H54 (cell line): Measurements from ENCODE around the gene GRIK4.

Experiments used
- DNase-seq: peaks from one replicate; pipeline ENCODE4 v3.0.0; 2011; ENCODE audit warnings: low spot score, mixed read lengths; ENCODE audit not compliant: insufficient read length
- FAIRE-seq: peaks from 3 replicates; lab custom pipeline; 2011; peaks lifted over from hg19 to GRCh38; lab: Jason Lieb, UNC
- POLR2A ChIP-seq: IDR thresholded peaks from 2 replicates; pipeline ENCODE4 v1.6.1; 2011; ENCODE audit warnings: low read depth, mild to moderate bottlenecking, low read length

GRIK4 gene

DNA sequence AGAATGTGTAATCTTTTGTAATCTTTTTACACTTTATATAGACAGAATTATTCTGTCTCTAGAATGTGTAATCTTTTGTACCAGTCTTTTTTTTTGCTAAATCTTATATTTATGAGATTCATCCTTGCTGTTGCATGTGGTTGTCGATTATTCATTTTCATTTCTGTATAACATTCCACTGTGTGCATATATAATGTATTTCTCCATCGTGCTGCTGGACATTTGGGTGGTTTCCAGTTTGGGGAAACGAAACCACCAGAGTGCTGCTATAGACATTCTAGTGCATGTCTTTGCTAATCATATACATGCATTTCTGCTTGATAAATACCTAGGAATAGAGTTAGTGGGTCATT lies 146.5 kb downstream of the GRIK4 start:
- FAIRE-seq = no peak

DNA sequence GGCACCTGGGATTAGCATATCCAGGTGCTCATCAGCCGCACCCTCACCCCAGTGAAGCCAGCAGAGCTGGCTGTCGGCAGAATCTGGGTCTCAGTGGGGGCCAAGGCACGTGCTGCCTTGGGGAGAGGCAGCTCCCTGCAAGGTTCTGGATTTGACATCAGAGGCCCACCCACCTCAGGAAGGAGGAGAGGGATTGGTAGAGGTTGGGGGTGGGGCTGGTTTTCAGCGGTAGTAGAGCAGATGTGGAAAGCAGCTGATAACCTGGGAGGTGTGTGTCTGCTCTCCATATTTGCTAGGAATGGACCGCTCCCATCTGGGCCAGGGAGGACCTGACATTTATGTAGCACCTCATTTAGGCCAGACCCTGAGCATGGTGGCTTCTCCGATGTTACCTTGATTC lies 147.5 kb downstream of the GRIK4 start:
- no peak for FAIRE-seq

More for the DNA sequence above, 146.5 kb downstream of the GRIK4 start:
- DNase-seq = no peak
- no peak for TF ChIP-seq POLR2A

DNA sequence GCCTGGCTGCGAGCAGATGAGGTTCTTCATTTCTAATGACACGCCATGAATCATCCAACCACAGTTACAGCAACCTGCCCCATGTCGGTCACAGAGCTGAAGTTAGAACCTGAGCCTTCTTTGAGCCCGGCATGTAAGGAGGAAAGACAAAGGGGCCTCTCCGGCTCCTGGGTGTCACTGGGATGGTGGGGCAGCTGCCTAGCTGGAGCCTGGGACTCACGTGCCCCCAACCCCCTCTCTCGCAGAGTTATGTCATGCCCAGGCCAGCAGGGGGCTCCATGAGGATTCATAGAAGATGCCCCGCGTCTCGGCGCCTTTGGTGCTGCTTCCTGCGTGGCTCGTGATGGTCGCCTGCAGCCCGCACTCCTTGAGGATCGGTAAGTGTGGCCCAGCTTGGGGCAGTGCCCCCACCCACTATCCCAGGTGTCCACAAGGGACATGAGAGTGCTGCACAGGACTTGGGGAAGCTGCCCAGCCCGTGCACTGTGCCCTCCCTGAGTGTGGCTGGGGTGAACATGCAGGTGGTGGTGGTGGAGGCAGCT lies 148.5 kb downstream of the GRIK4 start:
- no peak for FAIRE-seq
- no peak for TF ChIP-seq POLR2A
- peak; percentile 4 for DNase-seq

More for the DNA sequence above, 147.5 kb downstream of the GRIK4 start:
- no peak for DNase-seq
- TF ChIP-seq POLR2A = no peak

DNA sequence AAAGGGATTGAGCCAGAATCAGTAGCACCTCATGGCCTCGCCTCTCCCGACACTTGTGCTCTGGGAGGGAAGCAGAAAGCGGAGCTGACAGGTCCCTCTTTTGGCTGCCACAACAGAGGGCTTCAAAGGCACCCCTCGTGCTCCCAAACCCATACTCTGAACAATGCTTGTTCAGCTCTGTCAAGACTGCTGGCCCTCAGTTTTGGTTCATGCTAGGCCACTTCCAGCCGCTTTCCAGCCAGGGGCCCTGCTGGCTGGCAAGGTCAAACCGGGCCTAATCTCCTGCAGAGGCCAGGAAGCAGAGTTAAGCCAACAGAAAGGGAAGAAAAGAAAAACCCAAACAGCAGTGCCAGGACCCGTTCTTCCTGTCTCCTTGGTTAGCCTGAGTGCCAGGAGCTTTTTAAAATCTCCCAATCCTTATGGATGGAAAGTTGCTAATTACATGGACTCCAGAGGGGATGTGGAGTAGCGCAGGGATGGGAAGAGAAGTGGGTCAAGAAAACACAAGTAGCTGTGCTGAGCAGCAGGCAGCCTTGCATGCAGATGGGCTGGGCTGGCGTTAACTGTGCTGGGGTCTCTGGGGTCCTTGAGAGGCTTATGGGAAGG lies 150.6 kb downstream of the GRIK4 start:
- no peak for TF ChIP-seq POLR2A
- no peak for FAIRE-seq

DNA sequence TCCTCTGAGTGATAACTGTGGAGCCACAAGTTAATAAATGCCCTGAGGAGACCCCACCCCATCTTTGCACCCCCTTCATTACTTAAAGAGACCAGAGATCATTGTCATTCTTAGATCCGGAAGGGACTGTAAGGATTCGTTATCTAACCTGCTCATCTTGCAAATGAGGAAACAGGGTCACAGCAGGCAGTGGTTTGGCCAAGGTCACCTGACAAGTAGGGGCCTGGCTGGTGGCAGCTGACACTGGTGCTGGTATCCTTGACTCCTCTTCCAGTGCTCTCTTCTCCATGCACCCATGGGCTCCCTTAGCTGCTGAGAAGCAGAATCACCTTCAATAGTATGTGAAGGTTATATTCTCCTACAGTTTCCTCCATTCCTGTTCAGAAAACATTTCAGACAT lies 151.6 kb downstream of the GRIK4 start:
- DNase-seq (no peak), FAIRE-seq (no peak)
- no peak for TF ChIP-seq POLR2A

More for the DNA sequence above, 150.6 kb downstream of the GRIK4 start:
- DNase-seq = no peak

DNA sequence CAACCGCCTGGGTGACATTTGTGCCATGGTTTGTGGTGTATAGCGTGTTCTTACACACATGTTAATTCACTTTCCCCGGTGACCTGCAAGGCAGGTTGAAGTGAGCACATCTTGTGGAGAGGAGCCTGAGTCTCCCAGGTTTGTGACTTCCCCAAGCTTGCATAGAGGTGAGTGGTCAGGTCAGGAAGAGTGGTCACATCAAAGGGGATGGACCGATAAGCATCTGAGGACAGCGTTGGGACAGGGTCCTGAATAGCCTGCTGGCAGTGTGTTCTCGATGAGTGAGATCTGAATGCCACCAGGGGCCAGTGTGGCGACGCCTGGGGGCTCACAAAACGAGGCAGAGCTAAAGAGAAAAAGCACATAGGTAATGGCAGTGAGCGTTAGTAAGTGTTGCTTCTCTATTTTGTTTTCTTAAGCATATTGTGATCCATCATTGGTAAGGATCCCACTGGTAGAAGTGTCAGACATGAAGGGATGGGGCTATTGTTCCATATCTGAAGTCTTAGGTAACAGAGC lies 154.6 kb downstream of the GRIK4 start:
- FAIRE-seq (no peak), DNase-seq (no peak)
- no peak for TF ChIP-seq POLR2A

DNA sequence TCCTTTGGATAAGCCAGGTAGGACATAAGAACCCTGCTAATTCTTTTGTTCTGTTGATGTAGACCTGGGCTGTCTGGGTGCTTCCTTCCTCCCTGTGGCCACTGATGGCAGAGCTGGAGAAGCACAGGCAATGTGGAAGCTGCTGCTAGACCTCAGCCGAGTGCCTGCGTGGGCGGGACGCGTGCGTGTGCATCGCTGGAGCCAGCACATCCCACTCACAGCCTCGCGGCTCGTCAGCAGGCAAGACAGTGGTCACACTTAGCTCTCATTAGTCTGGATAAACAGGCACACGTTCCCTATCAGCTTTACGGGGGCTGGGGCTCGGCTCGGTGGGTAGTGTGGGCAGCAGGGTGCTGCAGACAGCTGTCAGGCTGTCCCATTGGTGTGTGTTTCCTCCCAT lies 155.7 kb downstream of the GRIK4 start:
- no peak for TF ChIP-seq POLR2A
- DNase-seq (no peak), FAIRE-seq (no peak)

DNA sequence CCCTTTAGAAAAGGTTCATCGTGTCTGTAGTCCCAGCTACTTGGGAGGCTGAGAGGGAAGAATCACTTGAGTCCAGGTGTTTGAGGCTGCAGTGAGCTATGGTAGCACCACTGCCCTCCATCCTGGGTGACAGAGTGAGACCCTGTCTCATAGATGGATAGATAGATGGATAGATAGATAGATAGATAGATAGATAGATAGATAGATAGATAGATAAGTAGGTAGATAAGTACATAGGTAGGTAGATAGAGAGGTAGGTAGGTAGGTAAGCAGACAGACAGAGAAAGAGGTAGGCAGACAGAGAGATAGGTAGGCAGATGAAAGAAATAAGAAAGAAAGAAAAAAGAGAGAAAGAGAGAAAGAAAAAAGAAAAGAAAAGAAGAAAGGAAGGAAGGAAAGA lies 156.4 kb downstream of the GRIK4 start:
- FAIRE-seq (no peak), DNase-seq (no peak)
- no peak for TF ChIP-seq POLR2A

DNA sequence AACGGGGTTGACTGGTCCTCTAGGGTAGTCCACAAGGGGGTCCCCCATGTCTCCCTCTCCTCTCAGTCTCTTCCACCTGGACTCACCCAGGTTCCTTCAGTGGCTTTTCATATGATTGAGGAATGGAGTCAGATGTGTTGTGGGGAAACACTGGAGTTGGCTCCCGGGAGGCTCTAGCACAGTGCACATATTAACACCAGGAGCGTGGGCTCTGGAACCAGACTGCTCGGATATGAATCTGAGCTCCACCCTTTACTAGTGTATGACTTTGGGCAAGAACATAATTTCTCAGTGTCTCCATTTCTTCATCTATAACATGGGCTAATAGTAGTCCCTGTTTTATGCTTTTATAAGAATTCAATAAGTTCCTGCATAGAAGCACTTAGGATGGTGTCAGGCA lies 157.0 kb downstream of the GRIK4 start:
- FAIRE-seq = no peak
- DNase-seq = no peak
- TF ChIP-seq POLR2A = no peak

DNA sequence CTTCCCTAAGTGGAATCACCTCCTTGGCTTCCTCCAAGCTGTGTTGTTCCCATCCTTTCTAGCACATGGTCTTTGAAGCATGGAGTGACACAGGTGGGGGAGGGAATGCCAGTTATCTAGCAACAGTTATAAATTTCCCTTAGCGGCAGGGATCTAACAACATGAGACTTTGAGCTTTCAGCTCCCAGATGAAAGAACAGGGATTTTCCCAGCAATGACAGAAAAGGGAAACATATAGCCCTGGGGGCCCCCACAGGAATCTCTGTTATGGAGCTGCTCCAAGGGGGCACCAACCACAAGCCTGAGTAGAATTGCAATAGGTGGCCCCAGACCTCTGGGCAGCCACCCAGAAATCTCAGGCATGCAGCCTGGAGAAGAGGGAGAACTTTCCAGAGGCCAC lies 163.0 kb downstream of the GRIK4 start:
- no peak for TF ChIP-seq POLR2A
- DNase-seq (no peak), FAIRE-seq (no peak)

DNA sequence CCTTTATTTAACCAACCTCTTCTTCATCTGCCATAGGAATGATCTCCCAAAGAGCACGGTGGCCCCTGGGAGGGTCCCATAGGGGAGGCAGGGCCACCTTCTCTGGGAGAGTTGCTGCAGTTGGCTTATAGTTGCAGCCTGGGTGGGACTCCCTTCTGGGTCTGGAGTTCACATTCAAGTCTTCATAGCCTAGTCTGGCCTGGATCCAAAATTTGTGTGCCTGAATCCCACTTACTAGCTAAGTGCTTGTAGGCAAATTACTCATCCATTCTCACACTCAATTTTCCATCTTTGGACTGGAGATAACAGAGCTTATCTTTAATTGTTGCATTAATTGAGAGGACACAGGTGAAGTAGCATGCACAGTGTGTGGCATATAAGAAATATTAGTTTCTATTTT lies 163.6 kb downstream of the GRIK4 start:
- no peak for TF ChIP-seq POLR2A
- no peak for FAIRE-seq
- no peak for DNase-seq

DNA sequence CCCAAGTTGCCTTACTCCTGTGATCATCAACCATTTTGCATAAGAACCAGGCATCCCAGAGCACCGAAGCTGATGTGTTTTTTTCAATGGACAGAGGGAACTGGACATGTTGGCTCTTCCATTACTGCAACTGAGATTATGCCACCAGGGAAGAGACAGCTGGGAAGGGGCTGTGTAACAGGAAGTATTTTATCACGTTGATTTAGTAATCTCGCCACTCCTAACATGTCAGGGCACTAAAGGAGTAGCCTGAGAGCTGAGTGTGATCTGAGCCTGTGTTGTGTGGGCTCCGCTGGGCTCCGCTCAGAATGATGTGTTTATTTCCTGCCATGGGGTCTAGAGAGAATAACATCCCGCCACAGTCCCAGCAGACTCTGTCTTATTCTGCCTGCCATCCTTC lies 165.4 kb downstream of the GRIK4 start:
- no peak for TF ChIP-seq POLR2A
- DNase-seq = no peak
- no peak for FAIRE-seq

DNA sequence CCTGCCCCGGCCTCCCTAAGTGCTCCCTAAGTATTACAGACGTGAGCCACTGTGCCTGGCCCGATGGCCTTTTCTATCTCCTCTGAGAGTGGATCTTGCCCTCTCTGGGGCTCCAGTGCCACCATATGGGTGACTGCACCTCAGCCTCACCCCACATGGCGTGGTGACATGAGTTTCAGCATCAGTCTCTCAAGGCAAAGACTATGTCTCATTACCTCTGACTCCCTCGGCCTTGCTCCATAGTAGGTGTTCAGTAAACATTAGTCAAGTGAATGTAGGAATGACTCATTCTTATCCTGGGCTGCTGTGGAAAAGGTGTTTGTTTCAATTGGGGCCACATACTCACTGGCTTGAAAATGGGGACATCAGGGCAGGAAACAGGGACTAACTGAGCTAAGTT lies 168.8 kb downstream of the GRIK4 start:
- TF ChIP-seq POLR2A = no peak
- FAIRE-seq = no peak
- no peak for DNase-seq

DNA sequence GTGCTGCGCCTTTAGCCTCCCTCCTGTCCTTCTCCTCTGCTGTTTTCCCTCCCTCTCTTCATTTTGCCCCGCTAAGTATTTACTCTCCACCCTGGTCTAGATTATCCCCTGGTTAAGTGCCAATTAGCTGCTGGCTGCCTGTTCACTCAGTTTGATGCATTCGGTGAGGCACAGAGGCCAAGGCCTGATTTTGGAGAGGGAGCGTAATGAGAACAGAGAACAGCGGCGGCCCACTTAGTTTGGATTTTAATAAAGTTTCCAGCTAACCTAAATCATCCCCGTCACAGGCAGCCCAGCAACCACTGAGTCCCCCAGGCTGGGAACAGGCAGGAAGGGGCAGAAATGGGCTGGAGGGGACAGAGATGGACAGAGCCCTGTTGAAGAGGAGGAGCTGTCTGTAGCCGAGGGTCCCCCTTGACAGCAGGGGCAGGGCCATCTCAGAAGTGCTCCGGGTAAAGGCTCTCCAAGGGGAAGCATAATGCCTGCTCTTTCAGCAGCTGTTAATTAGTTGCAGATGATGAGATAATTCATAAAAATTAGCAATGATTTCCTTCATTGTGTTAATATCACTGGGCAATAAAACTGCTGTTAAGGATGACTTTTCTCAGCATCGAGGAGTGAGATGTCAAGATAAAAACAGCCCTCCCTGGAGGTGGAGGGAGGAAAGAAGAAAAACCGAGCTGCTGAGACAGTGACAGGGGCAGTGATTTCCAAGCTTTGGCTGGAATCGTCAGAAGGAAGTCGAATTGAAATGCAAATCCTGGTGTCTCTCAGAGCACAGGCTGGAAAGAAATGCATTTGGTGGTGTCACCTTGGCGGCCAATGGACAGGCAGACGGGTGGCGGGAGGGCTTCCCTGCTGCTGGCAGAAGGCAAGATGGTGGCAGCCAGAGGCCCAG lies 170.1 kb downstream of the GRIK4 start:
- TF ChIP-seq POLR2A = no peak
- DNase-seq = no peak
- no peak for FAIRE-seq

DNA sequence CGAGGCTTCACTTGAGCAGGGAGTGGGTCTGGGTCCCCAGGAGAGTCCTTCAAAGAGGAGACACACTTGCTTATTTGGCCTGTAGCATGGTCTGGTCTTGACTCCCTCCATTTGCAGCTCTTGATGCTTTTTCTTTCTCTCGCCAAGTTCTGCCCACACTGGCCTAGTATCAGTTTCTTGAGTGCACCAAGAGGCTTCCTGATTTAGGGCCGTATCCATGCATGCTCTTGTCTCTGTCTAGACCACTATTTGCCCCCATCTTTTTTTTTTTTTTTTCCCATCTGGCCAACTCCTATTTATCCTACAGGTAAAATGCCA lies 170.7 kb downstream of the GRIK4 start:
- no peak for DNase-seq
- no peak for TF ChIP-seq POLR2A
- no peak for FAIRE-seq
